Adipocyte (in vitro differentiated cells): ENCODE measurements around the gene ACE.
A peak's percentile ranks its signal among the peaks of the same experiment; 100 is the strongest.

Experiments
- DNase-seq: peaks from one replicate; pipeline ENCODE4 v3.0.0-alpha.2; 2015; ENCODE audit warnings: low read depth
- H3K27me3 ChIP-seq: replicated peaks from 2 replicates; pipeline ENCODE4 v1.7.0; 2013; ENCODE audit warnings: mild to moderate bottlenecking, low read length, moderate library complexity; ENCODE audit not compliant: control insufficient read depth, insufficient read depth
- H3K36me3 ChIP-seq: 2 replicates; pipeline ENCODE4 v1.7.0; 2013; ENCODE audit warnings: low read length, mild to moderate bottlenecking, moderate library complexity; ENCODE audit not compliant: control insufficient read depth, insufficient read depth, severe bottlenecking
- H3K4me1 ChIP-seq: 2 replicates; pipeline ENCODE4 v1.7.0; 2013; ENCODE audit warnings: mild to moderate bottlenecking, low read length, moderate library complexity; ENCODE audit not compliant: control insufficient read depth, insufficient read depth
- H3K4me3 ChIP-seq: 2 replicates; pipeline ENCODE4 v1.7.0; 2013; ENCODE audit warnings: mild to moderate bottlenecking, low read length, moderate library complexity
- H3K9ac ChIP-seq: 2 replicates; pipeline ENCODE4 v1.7.0; 2013; ENCODE audit warnings: mild to moderate bottlenecking, low read length, moderate library complexity
- H3K9me3 ChIP-seq: 2 replicates; pipeline ENCODE4 v1.7.0; 2013; ENCODE audit warnings: mild to moderate bottlenecking, low read length, moderate library complexity; ENCODE audit not compliant: control insufficient read depth

Gene ACE

GRCh38 chr17:63476459-63476853 lies 405 bp upstream of the ACE start:
- Histone ChIP-seq H3K9ac (no peak overlapping the region), H3K36me3 (no peaks in the 10 kb centered on the region), H3K27me3 (no peaks in the 10 kb centered on the region), H3K4me1 (peaks cover 14% of the 10 kb centered on the region), H3K9me3 (no peaks in the 10 kb centered on the region), H3K4me3 (peak overlapping the region; percentile 76)
- peak; percentile 34 for DNase-seq

- peak overlapping the region; percentile 70 for H3K9ac ChIP-seq
- H3K4me3 ChIP-seq: peak overlapping the region; percentile 76
- H3K36me3 ChIP-seq: no peaks in the 10 kb centered on the region
- no peaks in the 10 kb centered on the region for H3K27me3 ChIP-seq
- H3K9me3 ChIP-seq: no peaks in the 10 kb centered on the region
- peaks cover 14% of the 10 kb centered on the region for H3K4me1 ChIP-seq
- DNase-seq: peak; percentile 6
Measured at GRCh38 chr17:63477480-63478440, 899 bp downstream of the ACE start.

DNA sequence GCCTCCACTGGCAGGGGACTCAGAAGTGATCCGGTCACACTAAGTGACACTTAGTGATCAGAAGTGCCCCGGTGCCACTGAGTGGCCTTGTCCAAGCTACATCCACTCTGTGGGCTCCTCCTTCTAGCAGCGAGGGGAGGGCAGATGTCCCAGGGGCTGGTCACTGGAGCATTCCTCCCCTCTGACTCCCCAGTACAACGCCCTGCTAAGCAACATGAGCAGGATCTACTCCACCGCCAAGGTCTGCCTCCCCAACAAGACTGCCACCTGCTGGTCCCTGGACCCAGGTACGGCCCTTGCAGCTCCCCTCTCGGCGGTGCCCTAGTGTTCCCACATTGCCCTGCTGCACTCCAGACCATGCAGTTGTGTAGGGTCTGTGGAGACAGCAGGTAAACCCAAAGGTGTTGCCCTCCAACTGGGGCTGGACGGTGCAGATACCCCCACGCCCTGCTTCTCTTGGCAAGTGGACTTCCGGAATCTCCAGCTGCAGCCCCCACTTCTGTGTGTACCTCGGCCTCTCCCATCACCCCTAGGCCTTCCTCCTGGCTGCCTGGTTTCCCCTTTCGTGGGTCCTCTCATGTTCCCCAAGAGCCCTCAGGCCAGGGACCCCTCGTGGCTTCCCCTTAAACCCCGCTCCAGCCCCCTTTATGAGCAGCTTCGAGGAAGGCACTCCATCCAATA lies 2.1 kb downstream of the ACE start:
- H3K36me3 ChIP-seq: no peaks in the 10 kb centered on the region
- no peaks in the 10 kb centered on the region for H3K27me3 ChIP-seq

GRCh38 chr17:63479495-63480184 lies 2.8 kb downstream of the ACE start:
- H3K27me3 ChIP-seq: no peaks in the 10 kb centered on the region
- H3K4me1 ChIP-seq: peaks cover 14% of the 10 kb centered on the region
- no peak overlapping the region for H3K4me3 ChIP-seq
- no peak for DNase-seq
- H3K9ac ChIP-seq: no peak overlapping the region
- H3K9me3 ChIP-seq: no peaks in the 10 kb centered on the region
- no peaks in the 10 kb centered on the region for H3K36me3 ChIP-seq

More for the DNA sequence above, 2.1 kb downstream of the ACE start:
- H3K9me3 ChIP-seq: no peaks in the 10 kb centered on the region
- H3K9ac ChIP-seq: peak overlapping the region; percentile 14
- H3K4me1 ChIP-seq: peaks cover 14% of the 10 kb centered on the region
- peak overlapping the region; percentile 42 for H3K4me3 ChIP-seq
- peak; percentile 81 for DNase-seq

DNA sequence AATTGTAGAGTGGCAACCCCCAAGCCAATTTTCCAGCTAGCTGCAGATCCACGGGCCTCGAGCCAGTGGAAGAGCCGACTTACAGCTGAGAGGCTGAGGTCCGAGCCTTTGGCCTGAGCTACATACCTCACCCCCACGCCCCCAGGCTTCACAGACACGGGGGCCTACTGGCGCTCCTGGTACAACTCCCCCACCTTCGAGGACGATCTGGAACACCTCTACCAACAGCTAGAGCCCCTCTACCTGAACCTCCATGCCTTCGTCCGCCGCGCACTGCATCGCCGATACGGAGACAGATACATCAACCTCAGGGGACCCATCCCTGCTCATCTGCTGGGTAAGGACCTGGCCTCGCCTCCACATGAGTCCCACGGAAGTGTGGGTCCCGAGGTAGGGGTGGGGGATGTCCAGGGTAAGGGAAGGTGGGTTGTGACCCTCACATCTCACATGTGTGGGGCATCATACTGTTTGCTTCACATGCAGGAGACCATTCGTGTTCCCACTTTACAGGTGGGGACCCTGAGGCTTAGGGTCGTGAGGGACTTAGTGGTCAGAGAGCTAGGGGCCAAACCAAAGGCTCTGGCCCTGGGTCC lies 3.4 kb downstream of the ACE start:
- Histone ChIP-seq H3K27me3 (no peaks in the 10 kb centered on the region), H3K4me1 (peaks cover 14% of the 10 kb centered on the region), H3K36me3 (no peaks in the 10 kb centered on the region), H3K9ac (no peak overlapping the region), H3K9me3 (no peaks in the 10 kb centered on the region), H3K4me3 (no peak overlapping the region)
- no peak for DNase-seq

GRCh38 chr17:63480826-63481487 lies 4.1 kb downstream of the ACE start:
- DNase-seq: no peak
- H3K9ac ChIP-seq: no peak overlapping the region
- no peaks in the 10 kb centered on the region for H3K27me3 ChIP-seq
- no peaks in the 10 kb centered on the region for H3K36me3 ChIP-seq
- H3K4me3 ChIP-seq: no peak overlapping the region
- H3K9me3 ChIP-seq: no peaks in the 10 kb centered on the region
- peaks cover 14% of the 10 kb centered on the region for H3K4me1 ChIP-seq

GRCh38 chr17:63481488-63481870 lies 4.6 kb downstream of the ACE start:
- Histone ChIP-seq H3K4me3 (no peak overlapping the region), H3K4me1 (peaks cover 14% of the 10 kb centered on the region), H3K36me3 (no peaks in the 10 kb centered on the region), H3K9me3 (no peaks in the 10 kb centered on the region), H3K27me3 (no peaks in the 10 kb centered on the region), H3K9ac (no peak overlapping the region)
- no peak for DNase-seq

DNA sequence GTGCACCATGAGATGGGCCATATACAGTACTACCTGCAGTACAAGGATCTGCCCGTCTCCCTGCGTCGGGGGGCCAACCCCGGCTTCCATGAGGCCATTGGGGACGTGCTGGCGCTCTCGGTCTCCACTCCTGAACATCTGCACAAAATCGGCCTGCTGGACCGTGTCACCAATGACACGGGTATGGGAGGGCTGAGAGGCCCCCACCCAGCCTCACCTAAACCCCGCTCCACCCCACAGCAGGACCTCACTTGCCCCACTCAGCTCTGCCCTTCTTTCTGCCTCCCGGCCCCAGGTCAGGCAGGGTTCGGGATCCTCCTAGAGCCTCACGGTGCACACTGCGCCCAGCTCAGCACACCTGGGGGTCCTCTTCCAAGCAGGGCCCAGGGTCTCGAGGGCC lies 5.6 kb downstream of the ACE start:
- no peak for DNase-seq
- Histone ChIP-seq H3K36me3 (no peaks in the 10 kb centered on the region), H3K27me3 (no peaks in the 10 kb centered on the region), H3K9me3 (no peaks in the 10 kb centered on the region), H3K4me1 (peaks cover 12% of the 10 kb centered on the region), H3K9ac (no peak overlapping the region), H3K4me3 (no peak overlapping the region)

DNA sequence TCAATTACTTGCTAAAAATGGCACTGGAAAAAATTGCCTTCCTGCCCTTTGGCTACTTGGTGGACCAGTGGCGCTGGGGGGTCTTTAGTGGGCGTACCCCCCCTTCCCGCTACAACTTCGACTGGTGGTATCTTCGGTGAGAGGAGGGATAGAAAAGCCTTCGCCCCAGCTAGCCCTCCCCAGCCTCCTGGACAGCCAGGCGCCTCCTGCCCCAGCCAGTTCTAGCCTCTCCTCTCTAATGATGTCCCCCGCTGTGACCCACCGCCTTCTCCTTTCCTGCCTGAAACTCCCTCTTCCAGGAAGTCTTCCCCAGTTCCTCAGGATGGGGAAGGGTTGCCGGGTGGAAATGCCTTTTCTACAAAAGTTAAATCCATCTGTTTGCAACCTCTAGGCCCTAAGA lies 6.2 kb downstream of the ACE start:
- Histone ChIP-seq H3K4me3 (no peak overlapping the region), H3K36me3 (no peaks in the 10 kb centered on the region), H3K27me3 (no peaks in the 10 kb centered on the region), H3K4me1 (peaks cover 7% of the 10 kb centered on the region), H3K9ac (no peak overlapping the region), H3K9me3 (no peaks in the 10 kb centered on the region)
- no peak for DNase-seq

- Histone ChIP-seq H3K9ac (no peak overlapping the region), H3K9me3 (no peaks in the 10 kb centered on the region), H3K36me3 (no peaks in the 10 kb centered on the region), H3K4me3 (no peak overlapping the region), H3K4me1 (no peaks in the 10 kb centered on the region), H3K27me3 (no peaks in the 10 kb centered on the region)
- no peak for DNase-seq
Measured at GRCh38 chr17:63483655-63484575, 7.1 kb downstream of the ACE start.
